ENCODE results near the gene CPA3. TPM values are rescaled to one million over a fixed set of nuclear protein-coding genes. Genes with fewer than 3 reads are reported as not detected.

Gene CPA3
- total and polyA plus RNA-seq, 2 of the 13 experiments (the other 11 are each of a cell fraction or from before 2014, with no cell fraction given), result not detected

DNA sequence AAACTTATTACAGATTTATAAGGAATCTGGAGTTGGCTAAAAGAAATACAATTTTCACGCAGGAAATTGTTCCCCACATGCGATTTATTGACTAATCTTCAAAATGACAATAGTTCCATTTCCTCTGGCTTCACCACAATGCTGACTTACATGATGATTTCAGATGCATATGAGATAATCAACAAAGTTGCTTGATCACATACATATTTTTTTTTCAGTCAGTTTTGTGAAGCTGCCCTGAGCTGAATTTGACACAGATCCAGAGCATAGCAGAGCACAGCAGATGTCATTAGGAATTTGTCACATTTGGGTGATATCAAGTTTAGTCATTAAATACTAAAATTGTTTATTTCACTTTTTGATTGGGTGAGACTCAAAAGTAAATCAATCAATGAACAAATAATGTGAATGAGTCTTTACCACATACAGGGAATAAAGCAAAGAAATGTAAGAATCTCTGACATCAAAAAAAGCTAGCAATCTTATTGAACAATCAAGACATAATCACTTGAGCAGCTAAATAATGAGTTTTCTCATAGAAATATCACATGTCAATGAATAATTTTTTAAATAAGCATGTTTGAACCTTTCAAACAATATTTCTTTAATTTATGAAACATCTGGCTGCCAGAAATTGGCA lies 19.2 kb upstream of the CPA3 start (continued):
- TF ChIP-seq, protein P1, sequence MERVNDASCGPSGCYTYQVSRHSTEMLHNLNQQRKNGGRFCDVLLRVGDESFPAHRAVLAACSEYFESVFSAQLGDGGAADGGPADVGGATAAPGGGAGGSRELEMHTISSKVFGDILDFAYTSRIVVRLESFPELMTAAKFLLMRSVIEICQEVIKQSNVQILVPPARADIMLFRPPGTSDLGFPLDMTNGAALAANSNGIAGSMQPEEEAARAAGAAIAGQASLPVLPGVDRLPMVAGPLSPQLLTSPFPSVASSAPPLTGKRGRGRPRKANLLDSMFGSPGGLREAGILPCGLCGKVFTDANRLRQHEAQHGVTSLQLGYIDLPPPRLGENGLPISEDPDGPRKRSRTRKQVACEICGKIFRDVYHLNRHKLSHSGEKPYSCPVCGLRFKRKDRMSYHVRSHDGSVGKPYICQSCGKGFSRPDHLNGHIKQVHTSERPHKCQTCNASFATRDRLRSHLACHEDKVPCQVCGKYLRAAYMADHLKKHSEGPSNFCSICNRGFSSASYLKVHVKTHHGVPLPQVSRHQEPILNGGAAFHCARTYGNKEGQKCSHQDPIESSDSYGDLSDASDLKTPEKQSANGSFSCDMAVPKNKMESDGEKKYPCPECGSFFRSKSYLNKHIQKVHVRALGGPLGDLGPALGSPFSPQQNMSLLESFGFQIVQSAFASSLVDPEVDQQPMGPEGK (CRISPR knock-in tag; IDR thresholded peaks at IDR 0.05), result no peak
- TF ChIP-seq, protein P2, sequence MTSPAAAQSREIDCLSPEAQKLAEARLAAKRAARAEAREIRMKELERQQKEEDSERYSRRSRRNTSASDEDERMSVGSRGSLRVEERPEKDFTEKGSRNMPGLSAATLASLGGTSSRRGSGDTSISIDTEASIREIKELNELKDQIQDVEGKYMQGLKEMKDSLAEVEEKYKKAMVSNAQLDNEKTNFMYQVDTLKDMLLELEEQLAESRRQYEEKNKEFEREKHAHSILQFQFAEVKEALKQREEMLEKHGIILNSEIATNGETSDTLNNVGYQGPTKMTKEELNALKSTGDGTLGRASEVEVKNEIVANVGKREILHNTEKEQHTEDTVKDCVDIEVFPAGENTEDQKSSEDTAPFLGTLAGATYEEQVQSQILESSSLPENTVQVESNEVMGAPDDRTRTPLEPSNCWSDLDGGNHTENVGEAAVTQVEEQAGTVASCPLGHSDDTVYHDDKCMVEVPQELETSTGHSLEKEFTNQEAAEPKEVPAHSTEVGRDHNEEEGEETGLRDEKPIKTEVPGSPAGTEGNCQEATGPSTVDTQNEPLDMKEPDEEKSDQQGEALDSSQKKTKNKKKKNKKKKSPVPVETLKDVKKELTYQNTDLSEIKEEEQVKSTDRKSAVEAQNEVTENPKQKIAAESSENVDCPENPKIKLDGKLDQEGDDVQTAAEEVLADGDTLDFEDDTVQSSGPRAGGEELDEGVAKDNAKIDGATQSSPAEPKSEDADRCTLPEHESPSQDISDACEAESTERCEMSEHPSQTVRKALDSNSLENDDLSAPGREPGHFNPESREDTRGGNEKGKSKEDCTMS (CRISPR knock-in tag; conservative IDR thresholded peaks at IDR 0.05), result no peak
- TF ChIP-seq NCOR1 (IDR thresholded peaks at IDR 0.05; ENCODE audit: borderline replicate concordance, low read length) (no peak), ISX (CRISPR knock-in tag; conservative IDR thresholded peaks at IDR 0.05) (no peak), E2F2 (CRISPR knock-in tag; IDR thresholded peaks at IDR 0.05; ENCODE audit: borderline replicate concordance) (no peak)
- TF ChIP-seq, protein P3, sequence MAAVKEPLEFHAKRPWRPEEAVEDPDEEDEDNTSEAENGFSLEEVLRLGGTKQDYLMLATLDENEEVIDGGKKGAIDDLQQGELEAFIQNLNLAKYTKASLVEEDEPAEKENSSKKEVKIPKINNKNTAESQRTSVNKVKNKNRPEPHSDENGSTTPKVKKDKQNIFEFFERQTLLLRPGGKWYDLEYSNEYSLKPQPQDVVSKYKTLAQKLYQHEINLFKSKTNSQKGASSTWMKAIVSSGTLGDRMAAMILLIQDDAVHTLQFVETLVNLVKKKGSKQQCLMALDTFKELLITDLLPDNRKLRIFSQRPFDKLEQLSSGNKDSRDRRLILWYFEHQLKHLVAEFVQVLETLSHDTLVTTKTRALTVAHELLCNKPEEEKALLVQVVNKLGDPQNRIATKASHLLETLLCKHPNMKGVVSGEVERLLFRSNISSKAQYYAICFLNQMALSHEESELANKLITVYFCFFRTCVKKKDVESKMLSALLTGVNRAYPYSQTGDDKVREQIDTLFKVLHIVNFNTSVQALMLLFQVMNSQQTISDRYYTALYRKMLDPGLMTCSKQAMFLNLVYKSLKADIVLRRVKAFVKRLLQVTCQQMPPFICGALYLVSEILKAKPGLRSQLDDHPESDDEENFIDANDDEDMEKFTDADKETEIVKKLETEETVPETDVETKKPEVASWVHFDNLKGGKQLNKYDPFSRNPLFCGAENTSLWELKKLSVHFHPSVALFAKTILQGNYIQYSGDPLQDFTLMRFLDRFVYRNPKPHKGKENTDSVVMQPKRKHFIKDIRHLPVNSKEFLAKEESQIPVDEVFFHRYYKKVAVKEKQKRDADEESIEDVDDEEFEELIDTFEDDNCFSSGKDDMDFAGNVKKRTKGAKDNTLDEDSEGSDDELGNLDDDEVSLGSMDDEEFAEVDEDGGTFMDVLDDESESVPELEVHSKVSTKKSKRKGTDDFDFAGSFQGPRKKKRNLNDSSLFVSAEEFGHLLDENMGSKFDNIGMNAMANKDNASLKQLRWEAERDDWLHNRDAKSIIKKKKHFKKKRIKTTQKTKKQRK (IDR thresholded peaks at IDR 0.05; ENCODE audit: low read length), result no peak
- TF ChIP-seq, protein P4, sequence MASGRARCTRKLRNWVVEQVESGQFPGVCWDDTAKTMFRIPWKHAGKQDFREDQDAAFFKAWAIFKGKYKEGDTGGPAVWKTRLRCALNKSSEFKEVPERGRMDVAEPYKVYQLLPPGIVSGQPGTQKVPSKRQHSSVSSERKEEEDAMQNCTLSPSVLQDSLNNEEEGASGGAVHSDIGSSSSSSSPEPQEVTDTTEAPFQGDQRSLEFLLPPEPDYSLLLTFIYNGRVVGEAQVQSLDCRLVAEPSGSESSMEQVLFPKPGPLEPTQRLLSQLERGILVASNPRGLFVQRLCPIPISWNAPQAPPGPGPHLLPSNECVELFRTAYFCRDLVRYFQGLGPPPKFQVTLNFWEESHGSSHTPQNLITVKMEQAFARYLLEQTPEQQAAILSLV (CRISPR knock-in tag; IDR thresholded peaks at IDR 0.05; ENCODE audit: borderline replicate concordance), result no peak

Data from HepG2 (cell line).